ENCODE measurements around the gene TUBGCP2. TPM values are rescaled to one million over a fixed set of nuclear protein-coding genes. Genes with fewer than 3 reads are reported as not detected.

TUBGCP2 gene
- polyA plus RNA-seq, 2 donors = 25.5 to 49.3 TPM

DNA sequence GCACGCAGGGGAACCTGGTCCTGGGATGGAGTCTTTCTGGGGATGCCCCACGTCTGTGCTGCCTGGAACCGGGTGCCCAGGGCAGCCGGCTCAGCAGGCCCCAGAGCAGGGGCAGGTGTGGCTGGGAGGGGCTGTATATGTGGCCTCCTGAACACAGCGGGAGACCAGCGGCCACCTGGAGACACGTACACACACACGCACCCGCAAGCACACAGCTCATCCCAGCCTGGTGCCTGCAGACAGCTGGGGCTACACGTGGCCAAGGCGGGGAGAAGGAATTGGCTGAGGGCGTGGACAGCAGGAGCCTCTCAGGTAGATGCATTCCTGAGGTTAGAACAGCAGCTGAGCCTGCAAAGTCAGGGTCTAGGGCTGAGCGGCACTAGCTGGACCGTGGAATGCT lies 46.0 kb downstream of the TUBGCP2 start:
- Histone ChIP-seq H3K27ac (ENCODE audit: low read depth in 2 of 2, low read length in 1 of 2) (peak overlapping the region in 1 of 2 donors; percentile 63), H3K27me3 (ENCODE audit: control insufficient read depth in 1 of 2, insufficient read depth in 2 of 2, low read length in 2 of 2) (no peaks in the 10 kb centered on the region), H3K9me3 (ENCODE audit: control insufficient read depth in 2 of 2, insufficient read depth in 1 of 2, low read depth in 1 of 2, low read length in 1 of 2) (no peaks in the 10 kb centered on the region), H3K36me3 (ENCODE audit: control insufficient read depth in 2 of 2, insufficient read depth in 2 of 2, low read length in 1 of 2) (peaks cover 0 to 2% of the 10 kb centered on the region in 2 donors), H3K4me3 (ENCODE audit: low read depth in 1 of 2, low read length in 2 of 2) (no peak overlapping the region), H3K4me1 (ENCODE audit: control insufficient read depth in 2 of 2, insufficient read depth in 2 of 2, low read length in 1 of 2) (peaks cover 9 to 45% of the 10 kb centered on the region in 2 donors)
- 72 to 73% methylated on average over 14 of the region's 14 CpGs for WGBS, 2 donors

DNA sequence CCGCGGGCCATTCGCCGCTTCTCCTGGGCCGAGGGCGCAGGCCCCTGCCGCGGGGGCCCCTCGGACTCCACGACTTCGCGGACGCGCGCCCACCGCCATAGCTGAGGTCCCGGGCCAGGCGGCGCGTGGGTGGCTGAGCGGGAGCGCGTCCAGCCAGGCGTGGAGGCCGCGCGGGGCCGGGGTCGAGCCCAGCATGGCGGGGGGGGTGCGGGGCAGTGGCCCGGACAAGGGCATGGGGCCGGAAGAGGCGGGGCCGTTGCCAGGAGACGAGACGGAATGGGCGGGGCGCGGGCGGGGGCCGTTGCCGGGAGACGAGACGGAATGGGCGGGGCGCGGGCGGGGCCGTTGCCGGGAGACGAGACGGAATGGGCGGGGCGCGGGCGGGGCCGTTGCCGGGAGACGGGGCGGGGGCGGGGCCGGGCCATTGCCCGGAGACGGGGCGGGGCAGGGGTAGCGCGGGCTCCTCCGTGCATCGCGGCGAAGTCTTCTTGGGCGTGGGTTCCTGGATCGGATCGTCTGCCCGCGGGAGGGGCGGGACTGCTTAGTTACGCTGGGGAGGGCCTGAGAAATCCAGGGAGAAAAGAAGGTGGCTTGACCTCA lies 46.8 kb downstream of the TUBGCP2 start:
- H3K9me3 ChIP-seq (ENCODE audit: control insufficient read depth in 2 of 2, insufficient read depth in 1 of 2, low read depth in 1 of 2, low read length in 1 of 2) = no peaks in the 10 kb centered on the region
- H3K36me3 ChIP-seq (ENCODE audit: control insufficient read depth in 2 of 2, insufficient read depth in 2 of 2, low read length in 1 of 2) = peaks cover 0 to 2% of the 10 kb centered on the region in 2 donors
- H3K27ac ChIP-seq (ENCODE audit: low read depth in 2 of 2, low read length in 1 of 2) = peak overlapping the region; percentile 83 to 84
- H3K27me3 ChIP-seq (ENCODE audit: control insufficient read depth in 1 of 2, insufficient read depth in 2 of 2, low read length in 2 of 2) = no peaks in the 10 kb centered on the region
- WGBS, 2 donors = 1 to 2% methylated on average over 19 to 79 of the region's 79 CpGs
- H3K4me1 ChIP-seq (ENCODE audit: control insufficient read depth in 2 of 2, insufficient read depth in 2 of 2, low read length in 1 of 2) = peaks cover 9 to 50% of the 10 kb centered on the region in 2 donors
- H3K4me3 ChIP-seq (ENCODE audit: low read depth in 1 of 2, low read length in 2 of 2) = peak overlapping the region; percentile 66 to 68

- Histone ChIP-seq H3K27me3 (ENCODE audit: control insufficient read depth in 1 of 2, insufficient read depth in 2 of 2, low read length in 2 of 2) (no peaks in the 10 kb centered on the region), H3K4me1 (ENCODE audit: control insufficient read depth in 2 of 2, insufficient read depth in 2 of 2, low read length in 1 of 2) (peaks cover 9 to 50% of the 10 kb centered on the region in 2 donors), H3K9me3 (ENCODE audit: control insufficient read depth in 2 of 2, insufficient read depth in 1 of 2, low read depth in 1 of 2, low read length in 1 of 2) (no peaks in the 10 kb centered on the region), H3K36me3 (ENCODE audit: control insufficient read depth in 2 of 2, insufficient read depth in 2 of 2, low read length in 1 of 2) (peaks cover 0 to 2% of the 10 kb centered on the region in 2 donors), H3K27ac (ENCODE audit: low read depth in 2 of 2, low read length in 1 of 2) (peak overlapping the region; percentile 83 to 84), H3K4me3 (ENCODE audit: low read depth in 1 of 2, low read length in 2 of 2) (peak overlapping the region; percentile 66 to 68)
- WGBS, 2 donors = 22 to 24% methylated on average over 42 to 50 of the region's 50 CpGs
These were observed 47.6 kb downstream of the TUBGCP2 start for GRCh38 chr10:133260895-133261725.

- peaks cover 9 to 50% of the 10 kb centered on the region in 2 donors for H3K4me1 ChIP-seq (ENCODE audit: control insufficient read depth in 2 of 2, insufficient read depth in 2 of 2, low read length in 1 of 2)
- H3K4me3 ChIP-seq (ENCODE audit: low read depth in 1 of 2, low read length in 2 of 2) = no peak overlapping the region
- WGBS, 2 donors = 75 to 78% methylated on average over 12 of the region's 12 CpGs
- H3K36me3 ChIP-seq (ENCODE audit: control insufficient read depth in 2 of 2, insufficient read depth in 2 of 2, low read length in 1 of 2) = no peaks in the 10 kb centered on the region
- H3K27me3 ChIP-seq (ENCODE audit: control insufficient read depth in 1 of 2, insufficient read depth in 2 of 2, low read length in 2 of 2) = no peaks in the 10 kb centered on the region
- peak overlapping the region; percentile 20 to 77 for H3K27ac ChIP-seq (ENCODE audit: low read depth in 2 of 2, low read length in 1 of 2)
- no peaks in the 10 kb centered on the region for H3K9me3 ChIP-seq (ENCODE audit: control insufficient read depth in 2 of 2, insufficient read depth in 1 of 2, low read depth in 1 of 2, low read length in 1 of 2)
These were observed 49.1 kb downstream of the TUBGCP2 start for GRCh38 chr10:133259602-133259989.

- Histone ChIP-seq H3K27ac (ENCODE audit: low read depth in 2 of 2, low read length in 1 of 2) (peak overlapping the region; percentile 89 to 91), H3K27me3 (ENCODE audit: control insufficient read depth in 1 of 2, insufficient read depth in 2 of 2, low read length in 2 of 2) (no peaks in the 10 kb centered on the region), H3K4me3 (ENCODE audit: low read depth in 1 of 2, low read length in 2 of 2) (no peak overlapping the region), H3K9me3 (ENCODE audit: control insufficient read depth in 2 of 2, insufficient read depth in 1 of 2, low read depth in 1 of 2, low read length in 1 of 2) (no peaks in the 10 kb centered on the region), H3K36me3 (ENCODE audit: control insufficient read depth in 2 of 2, insufficient read depth in 2 of 2, low read length in 1 of 2) (no peaks in the 10 kb centered on the region), H3K4me1 (ENCODE audit: control insufficient read depth in 2 of 2, insufficient read depth in 2 of 2, low read length in 1 of 2) (peaks cover 9 to 50% of the 10 kb centered on the region in 2 donors)
- WGBS, 2 donors = 44 to 60% methylated on average over 24 of the region's 24 CpGs
These were observed 49.7 kb downstream of the TUBGCP2 start for GRCh38 chr10:133258818-133259601.

GRCh38 chr10:133258066-133258817 lies 50.4 kb downstream of the TUBGCP2 start:
- H3K27ac ChIP-seq (ENCODE audit: low read depth in 2 of 2, low read length in 1 of 2) = peak overlapping the region; percentile 89 to 91
- WGBS, 2 donors = 45 to 47% methylated on average over 18 to 21 of the region's 21 CpGs
- H3K36me3 ChIP-seq (ENCODE audit: control insufficient read depth in 2 of 2, insufficient read depth in 2 of 2, low read length in 1 of 2) = no peaks in the 10 kb centered on the region
- no peaks in the 10 kb centered on the region for H3K27me3 ChIP-seq (ENCODE audit: control insufficient read depth in 1 of 2, insufficient read depth in 2 of 2, low read length in 2 of 2)
- H3K4me1 ChIP-seq (ENCODE audit: control insufficient read depth in 2 of 2, insufficient read depth in 2 of 2, low read length in 1 of 2) = peaks cover 9 to 46% of the 10 kb centered on the region in 2 donors
- no peak overlapping the region for H3K4me3 ChIP-seq (ENCODE audit: low read depth in 1 of 2, low read length in 2 of 2)
- H3K9me3 ChIP-seq (ENCODE audit: control insufficient read depth in 2 of 2, insufficient read depth in 1 of 2, low read depth in 1 of 2, low read length in 1 of 2) = no peaks in the 10 kb centered on the region

DNA sequence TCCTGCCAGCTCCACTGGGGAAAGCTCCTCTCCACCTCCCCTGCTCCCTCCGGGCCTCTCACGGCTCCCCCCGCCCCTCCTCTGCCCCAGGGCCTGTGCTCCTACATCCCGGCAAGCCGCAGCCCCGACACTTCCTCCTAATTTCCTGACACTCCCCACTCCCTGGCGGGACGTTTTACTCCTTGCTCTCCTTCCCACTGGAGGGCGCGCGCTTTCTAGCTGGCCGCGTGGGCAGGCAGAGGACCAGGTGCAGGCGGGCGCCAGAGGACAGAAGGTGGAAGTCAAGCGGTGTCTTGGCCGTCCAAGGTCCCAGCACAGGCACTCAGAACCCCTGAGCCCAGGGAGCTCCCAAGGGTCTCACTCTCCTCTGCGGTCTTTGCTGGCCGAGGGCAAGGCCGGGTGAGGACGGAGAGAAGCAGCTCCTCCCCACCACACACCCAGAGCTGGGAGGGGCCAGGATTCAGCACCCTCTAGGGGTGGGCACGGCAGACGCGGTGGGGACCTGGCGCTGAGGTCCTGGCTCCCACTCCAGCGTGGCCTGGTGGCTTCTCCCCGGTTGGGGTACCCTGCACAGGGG lies 51.1 kb downstream of the TUBGCP2 start:
- H3K27ac ChIP-seq (ENCODE audit: low read depth in 2 of 2, low read length in 1 of 2) = peak overlapping the region; percentile 89 to 91
- peaks cover 9 to 41% of the 10 kb centered on the region in 2 donors for H3K4me1 ChIP-seq (ENCODE audit: control insufficient read depth in 2 of 2, insufficient read depth in 2 of 2, low read length in 1 of 2)
- no peaks in the 10 kb centered on the region for H3K36me3 ChIP-seq (ENCODE audit: control insufficient read depth in 2 of 2, insufficient read depth in 2 of 2, low read length in 1 of 2)

GRCh38 chr10:133255323-133255722 lies 53.3 kb downstream of the TUBGCP2 start:
- no peak overlapping the region for H3K4me3 ChIP-seq (ENCODE audit: low read depth in 1 of 2, low read length in 2 of 2)
- H3K9me3 ChIP-seq (ENCODE audit: control insufficient read depth in 2 of 2, insufficient read depth in 1 of 2, low read depth in 1 of 2, low read length in 1 of 2) = no peaks in the 10 kb centered on the region
- 87 to 91% methylated on average over 15 of the region's 15 CpGs for WGBS, 2 donors
- H3K27me3 ChIP-seq (ENCODE audit: control insufficient read depth in 1 of 2, insufficient read depth in 2 of 2, low read length in 2 of 2) = no peaks in the 10 kb centered on the region
- no peak overlapping the region for H3K27ac ChIP-seq (ENCODE audit: low read depth in 2 of 2, low read length in 1 of 2)
- H3K36me3 ChIP-seq (ENCODE audit: control insufficient read depth in 2 of 2, insufficient read depth in 2 of 2, low read length in 1 of 2) = no peaks in the 10 kb centered on the region
- H3K4me1 ChIP-seq (ENCODE audit: control insufficient read depth in 2 of 2, insufficient read depth in 2 of 2, low read length in 1 of 2) = peaks cover 9 to 29% of the 10 kb centered on the region in 2 donors

More for the DNA sequence above, 51.1 kb downstream of the TUBGCP2 start:
- Histone ChIP-seq H3K9me3 (ENCODE audit: control insufficient read depth in 2 of 2, insufficient read depth in 1 of 2, low read depth in 1 of 2, low read length in 1 of 2) (no peaks in the 10 kb centered on the region), H3K27me3 (ENCODE audit: control insufficient read depth in 1 of 2, insufficient read depth in 2 of 2, low read length in 2 of 2) (no peaks in the 10 kb centered on the region), H3K4me3 (ENCODE audit: low read depth in 1 of 2, low read length in 2 of 2) (no peak overlapping the region)
- WGBS, 2 donors = 4 to 5% methylated on average over 27 of the region's 27 CpGs
